Stimulated activated CD8-positive, alpha-beta memory T cell treated with anti-CD3 and anti-CD28 coated beads, Interleukin-15, amount 100 ng/mL, for 48 hours (primary cell): ENCODE measurements around the gene WDTC1.

Experiments
- DNase-seq, 2 donors: peaks; one replicate each; pipeline ENCODE4 v3.0.0-alpha.2; 2020; ENCODE audit warnings: low read depth in 2 of 2

WDTC1 gene

DNA sequence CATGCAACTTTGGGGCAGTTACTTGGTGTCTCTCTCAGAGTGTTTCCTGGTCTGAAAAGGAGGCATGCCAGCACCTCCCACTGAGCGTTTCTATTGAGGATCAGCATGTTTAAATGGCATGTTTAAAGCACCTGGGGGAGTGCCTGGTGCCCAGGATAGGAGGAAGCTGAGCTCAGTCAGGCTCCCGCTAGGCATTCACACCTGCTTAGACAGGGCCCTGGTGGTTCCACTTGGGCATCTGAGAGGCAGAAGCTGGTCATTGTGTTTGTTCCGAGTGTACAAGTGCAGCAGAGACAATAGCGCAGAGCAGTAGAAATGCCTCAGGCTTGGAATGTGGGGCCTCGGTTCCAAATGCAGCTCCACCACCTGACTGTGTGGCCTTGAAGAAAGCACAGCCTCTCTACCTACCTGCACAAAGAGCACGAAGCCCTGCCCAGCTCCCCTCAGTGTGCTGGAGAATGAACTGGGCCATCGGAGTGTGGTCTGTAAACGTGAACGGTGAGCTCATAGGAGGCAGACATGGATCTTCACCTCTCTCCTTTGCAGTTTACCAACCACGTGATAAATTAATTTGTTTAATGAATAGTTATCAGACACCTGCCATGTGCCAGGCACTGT, 67.3 kb downstream of the WDTC1 start:
- DNase-seq = no peak

DNA sequence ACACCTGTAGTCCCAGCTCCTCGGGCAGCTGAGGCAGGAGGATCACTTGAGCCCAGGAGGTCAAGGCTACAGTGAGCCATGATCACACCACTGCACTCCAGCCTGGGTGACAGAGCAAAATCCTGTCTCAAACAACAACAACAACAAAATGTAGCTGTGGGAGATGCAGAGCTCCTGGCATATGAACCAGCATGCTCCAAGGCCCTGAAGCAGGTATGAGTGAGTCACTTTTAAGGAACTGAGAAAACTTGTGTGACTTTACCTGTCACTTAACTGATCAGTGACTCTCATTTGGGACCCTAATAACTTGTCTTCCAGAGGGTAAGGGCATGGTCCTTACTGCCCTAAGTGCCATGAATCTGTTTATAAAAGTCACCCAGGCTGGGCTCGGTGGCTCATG, 68.2 kb downstream of the WDTC1 start:
- no peak for DNase-seq

GRCh38 chr1:27303509-27303908, 69.1 kb downstream of the WDTC1 start:
- no peak for DNase-seq

GRCh38 chr1:27306071-27306470, 71.6 kb downstream of the WDTC1 start:
- DNase-seq = no peak

GRCh38 chr1:27306892-27307761, 72.7 kb downstream of the WDTC1 start:
- no peak for DNase-seq

GRCh38 chr1:27307874-27308598, 73.6 kb downstream of the WDTC1 start:
- DNase-seq = no peak

DNA sequence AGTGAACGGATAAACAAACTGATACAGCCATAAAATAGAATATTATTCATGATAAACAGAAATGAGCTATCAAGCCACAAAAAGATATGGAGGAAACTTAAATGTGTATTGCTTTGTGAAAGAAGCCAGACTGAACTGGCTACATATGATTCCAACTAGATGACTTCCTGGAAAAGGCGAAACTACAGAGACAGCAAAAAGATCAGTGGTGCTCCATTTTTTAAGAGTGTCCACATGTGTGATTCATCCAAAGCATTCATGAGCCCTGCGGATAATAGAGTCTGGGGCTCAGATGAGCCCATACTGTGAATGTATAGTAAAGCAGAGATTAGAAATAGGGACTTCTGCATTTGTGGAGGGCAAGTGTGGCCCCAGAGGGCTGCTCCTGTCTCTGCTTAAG, 79.7 kb downstream of the WDTC1 start:
- DNase-seq = no peak

- no peak for DNase-seq
Observed at GRCh38 chr1:27314737-27315136, 80.3 kb downstream of the WDTC1 start.

DNA sequence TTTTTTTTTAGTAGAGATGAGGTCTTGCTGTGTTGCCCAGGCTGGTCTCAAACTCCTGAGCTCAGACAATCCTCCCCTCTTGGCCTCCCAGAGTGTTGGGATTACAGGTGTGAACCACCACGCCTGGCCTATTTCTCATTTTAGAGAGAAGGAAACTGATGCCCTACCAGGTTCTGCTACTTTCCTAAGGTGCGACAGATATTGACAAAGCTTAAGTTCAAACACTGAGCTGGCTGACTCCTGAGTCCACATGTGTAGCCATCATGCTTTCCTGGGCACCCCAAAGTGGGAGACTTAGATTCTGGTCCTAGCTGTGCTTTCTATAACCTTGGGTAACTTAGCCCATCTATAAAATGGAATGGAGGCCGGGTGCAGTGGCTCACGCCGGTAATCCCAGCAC, 82.4 kb downstream of the WDTC1 start:
- DNase-seq = no peak

- no peak for DNase-seq
Observed at GRCh38 chr1:27318136-27318535, 83.7 kb downstream of the WDTC1 start.

- no peak for DNase-seq
Observed at GRCh38 chr1:27318596-27318995, 84.2 kb downstream of the WDTC1 start.

GRCh38 chr1:27321813-27322568, 87.6 kb downstream of the WDTC1 start, which contains the start of gene TMEM222:
TSS of gene TMEM222 (plus strand) at chr1:27322163. CDS start at chr1:27322198, 35 bp downstream.
- DNase-seq = peak; percentile 96 to 97

DNA sequence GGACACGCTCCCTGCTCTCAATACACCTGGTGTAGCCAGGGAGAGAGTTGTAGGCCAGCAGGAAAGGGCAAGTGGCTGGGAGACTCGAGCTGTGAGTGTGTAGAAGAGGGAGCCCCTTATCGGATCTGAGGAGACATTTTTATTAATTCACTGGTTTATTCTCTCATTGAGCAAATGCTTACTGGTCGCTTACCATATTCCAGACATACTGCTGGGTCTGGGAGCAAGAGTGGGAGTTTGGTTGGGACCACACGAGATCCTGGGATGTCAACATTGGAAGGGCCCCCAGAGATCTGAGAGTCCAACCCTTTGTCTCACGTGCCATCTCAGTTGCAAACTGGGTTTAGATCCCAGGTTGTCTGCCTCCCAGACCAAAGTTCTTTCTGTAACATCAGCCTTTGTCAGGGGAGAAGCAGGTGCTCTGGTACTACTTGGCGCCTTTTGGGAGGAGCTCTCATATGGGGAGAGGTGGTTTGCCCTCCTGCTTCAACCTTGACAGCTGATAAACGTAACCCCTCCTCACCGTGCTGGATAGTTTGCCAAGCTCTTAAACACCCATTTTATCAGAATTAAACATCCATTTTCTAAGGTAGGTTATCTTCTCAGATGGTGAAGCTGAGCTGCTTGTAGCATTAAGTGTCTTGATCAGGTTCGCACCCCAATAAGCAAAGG, 88.3 kb downstream of the WDTC1 start:
- DNase-seq = no peak

- DNase-seq = no peak
Observed at GRCh38 chr1:27325286-27325685, 90.9 kb downstream of the WDTC1 start.

GRCh38 chr1:27327964-27328363, 93.5 kb downstream of the WDTC1 start:
- no peak for DNase-seq

GRCh38 chr1:27330786-27331185, 96.4 kb downstream of the WDTC1 start:
- no peak for DNase-seq

DNA sequence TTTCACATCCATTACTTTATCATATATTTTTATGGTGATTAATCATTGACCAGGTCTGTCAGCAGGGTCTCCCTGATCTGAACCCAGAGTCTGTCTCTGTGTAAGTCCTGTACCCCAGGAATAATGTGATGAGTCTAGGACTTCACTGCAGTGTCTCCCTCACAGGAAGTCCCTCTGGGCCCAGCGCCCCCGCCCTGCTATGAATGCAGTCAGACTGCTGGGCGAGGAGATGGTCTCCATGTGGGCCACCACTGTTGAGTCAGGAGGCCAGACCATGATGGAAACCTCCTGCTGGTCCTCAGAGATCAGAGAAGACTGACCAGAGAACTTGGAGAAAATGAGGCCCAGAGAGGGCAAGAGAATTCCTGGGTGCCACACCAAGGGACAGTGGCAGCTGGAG, 97.0 kb downstream of the WDTC1 start:
- no peak for DNase-seq

DNA sequence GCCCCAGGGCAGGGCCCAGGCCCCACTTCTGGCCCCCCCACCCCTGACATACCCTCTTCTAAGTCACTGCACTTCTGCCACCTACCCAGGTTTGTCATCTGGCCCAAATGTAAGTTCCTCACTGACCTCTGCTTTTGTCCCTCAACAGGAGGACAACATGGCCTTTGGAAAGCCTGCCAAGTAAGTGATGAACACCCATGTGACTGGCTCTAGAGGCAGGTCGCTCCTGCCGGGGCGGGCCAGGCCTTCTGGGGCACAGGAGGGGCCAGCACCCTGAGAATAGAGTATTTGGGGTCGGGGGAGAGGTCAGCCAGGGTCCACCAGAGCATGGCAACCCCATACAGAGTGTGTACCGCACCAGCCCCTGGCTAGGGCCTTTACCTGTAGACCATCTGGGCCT, 97.5 kb downstream of the WDTC1 start:
- no peak for DNase-seq

- DNase-seq = peak; percentile 23 to 24
Observed at GRCh38 chr1:27332536-27333281, 98.3 kb downstream of the WDTC1 start.

DNA sequence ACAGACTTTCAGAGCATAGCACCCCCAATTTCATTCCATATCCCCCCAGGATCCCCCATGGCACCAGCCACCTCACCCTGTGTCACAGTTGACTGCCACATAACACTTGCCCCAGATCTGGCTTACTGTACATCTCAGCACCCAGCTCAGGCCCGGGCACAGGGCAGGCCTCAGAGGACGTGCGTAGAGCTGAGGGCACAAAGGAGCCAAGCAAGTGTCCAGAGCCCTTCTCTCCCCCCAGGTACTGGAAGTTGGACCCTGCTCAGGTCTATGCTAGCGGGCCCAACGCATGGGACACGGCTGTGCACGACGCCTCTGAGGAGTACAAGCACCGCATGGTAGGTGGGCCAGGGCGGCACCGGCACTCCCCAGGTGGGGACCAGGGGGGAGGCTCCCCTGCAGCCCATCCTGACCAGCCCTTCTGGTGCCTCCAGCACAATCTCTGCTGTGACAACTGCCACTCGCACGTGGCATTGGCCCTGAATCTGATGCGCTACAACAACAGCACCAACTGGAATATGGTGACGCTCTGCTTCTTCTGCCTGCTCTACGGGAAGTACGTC, 99.4 kb downstream of the WDTC1 start:
- no peak for DNase-seq
